GM19025 (cell line): ENCODE data around the gene TSPAN1.

ENCODE experiments used
- ATAC-seq: cut with Tn5 transposase; IDR thresholded peaks from one replicate; pipeline ENCODE4 v1.9.1; 2021; ENCODE audit warnings: mild to moderate bottlenecking, low read depth, moderate library complexity; ENCODE audit not compliant: unreplicated experiment

Gene TSPAN1

GRCh38 chr1:46174448-46175231, at the start of gene TSPAN1:
Gene TSPAN1 (plus strand): TSS chr1:46175087. CDS start chr1:46181108, 6,021 bp downstream.
- no peak for ATAC-seq

DNA sequence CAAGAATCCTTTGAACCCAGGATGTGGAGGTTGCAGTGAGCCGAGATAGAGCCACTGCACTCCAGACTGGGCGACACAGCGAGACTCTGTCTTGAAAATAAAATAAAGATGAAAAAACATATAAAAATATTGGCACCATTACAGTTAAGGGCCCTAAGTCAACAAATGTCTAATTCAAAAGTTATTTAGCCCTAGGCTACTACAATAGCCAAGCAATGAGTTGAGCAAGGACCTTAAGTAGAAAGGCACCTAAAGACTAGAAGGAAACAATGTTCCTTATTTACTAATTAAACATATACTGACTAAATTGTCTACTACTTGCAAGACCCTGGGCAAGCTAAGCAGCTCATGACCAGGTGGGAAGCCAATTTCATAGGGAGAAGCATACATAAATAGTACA, 46.5 kb upstream of the TSPAN1 start:
- ATAC-seq, result no peak

- no peak for ATAC-seq
These were observed 44.8 kb upstream of the TSPAN1 start for GRCh38 chr1:46130121-46130520.

GRCh38 chr1:46130606-46131005, 44.3 kb upstream of the TSPAN1 start:
- ATAC-seq, result no peak

DNA sequence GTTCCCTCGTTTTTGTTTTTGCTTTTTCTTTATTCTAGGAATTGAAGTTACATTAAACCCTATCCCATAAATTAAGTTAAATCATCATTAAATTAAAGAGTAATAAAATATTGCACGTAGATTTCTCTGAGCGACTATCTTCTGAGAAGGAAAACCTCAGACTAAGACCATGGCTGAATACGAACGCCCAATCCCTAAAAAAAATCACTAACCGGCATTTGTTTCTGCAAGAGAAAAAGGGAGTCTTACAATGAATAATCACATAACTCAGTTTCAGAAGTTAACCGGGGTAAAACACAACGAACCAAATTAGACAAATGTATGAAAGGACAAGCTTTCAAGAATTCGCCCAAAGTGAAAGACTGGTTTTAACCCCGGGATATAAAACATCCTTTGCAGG, 43.8 kb upstream of the TSPAN1 start:
- no peak for ATAC-seq

DNA sequence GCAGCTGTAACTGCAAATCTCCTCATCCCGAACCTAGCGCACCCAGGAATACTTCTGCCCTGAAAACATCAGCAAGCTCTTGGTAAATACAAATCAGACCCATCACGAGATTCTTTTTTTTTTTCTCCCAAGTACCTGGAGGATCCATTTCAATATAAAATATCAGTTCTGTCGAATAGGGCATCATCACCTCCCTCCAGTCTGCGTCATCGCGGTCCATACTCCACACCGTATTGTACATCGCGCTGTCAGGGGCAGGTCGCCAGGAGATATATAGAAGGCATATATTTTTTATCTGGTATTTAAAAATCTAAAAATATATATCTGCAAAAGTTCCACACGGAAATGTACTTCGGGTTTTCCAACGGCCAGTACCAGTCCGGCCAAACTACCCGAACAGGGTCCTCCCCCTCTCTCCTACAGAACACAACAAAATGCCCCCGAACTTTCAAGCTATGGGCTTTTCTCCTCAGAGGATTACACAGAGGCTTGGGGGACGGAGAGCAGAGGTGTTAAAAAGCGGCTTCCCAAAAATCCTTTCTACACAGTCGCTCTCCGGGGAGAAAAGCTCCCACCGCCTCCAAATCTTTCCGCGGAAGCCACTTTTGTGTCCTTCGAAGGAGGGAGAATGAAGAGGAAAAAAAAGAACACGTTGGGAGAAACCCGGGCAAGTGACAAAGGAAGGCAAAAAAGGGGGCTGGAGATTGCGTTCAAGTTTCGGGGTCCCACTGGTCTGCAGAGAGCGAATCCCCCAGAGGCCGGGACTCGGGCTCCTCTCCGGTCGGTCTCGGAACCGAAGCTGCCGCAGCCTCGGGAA, 43.0 kb upstream of the TSPAN1 start:
- no peak for ATAC-seq

GRCh38 chr1:46132529-46133180, 42.2 kb upstream of the TSPAN1 start, which contains the start of gene PIK3R3:
Gene PIK3R3 (minus strand): TSS chr1:46132629. CDS start chr1:46131952, 677 bp downstream.
- peak; percentile 82 for ATAC-seq

DNA sequence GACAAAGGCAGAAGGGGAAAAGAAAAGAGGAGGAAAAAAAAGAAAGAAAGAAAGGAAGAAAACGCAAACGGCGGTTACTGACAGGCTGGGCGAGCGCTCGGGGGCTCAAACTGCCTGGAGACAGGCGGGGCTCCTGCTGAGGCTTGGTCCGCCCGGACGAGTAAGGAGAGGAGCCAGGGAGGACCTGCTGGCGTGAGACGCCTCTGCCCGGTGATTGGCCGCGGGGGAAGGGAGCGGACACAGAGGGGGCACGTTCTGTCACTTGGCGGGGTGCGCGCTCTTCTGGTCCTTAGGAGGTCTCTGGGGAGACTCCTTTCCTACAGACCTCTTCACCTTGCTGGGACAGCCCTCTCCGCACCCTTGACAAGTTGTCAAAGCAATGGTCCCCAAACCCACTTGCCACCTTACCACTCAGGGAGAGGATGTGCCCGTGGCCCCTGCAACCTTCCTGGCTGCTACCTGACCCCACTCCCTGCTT, 41.7 kb upstream of the TSPAN1 start:
- peak; percentile 44 for ATAC-seq

DNA sequence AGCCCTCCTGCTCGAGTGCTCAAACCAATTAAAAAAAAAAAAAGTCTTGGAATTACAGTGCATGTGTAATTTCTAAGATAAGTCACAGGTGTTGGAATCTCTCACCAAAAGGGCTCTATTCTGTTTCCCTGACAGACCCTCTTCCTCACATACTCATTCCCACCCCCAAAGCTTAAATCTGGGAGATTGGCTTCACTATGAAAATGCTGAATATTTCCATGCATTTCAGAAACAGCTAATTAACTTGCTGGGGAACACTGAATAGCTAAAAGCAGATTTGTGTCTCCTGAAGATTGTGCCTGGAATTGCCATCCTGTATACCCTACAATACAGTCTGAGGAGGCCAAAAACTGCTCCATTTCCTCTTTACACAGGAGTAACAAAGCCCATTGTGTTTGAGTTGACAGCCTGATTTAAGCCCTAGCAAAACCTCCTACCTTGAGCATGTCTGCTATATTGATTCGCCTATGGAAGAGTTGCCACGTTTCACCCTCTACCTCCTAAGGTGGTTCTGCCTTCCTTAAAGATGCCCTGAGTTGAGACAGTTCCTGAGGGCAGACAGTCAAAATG, 41.0 kb upstream of the TSPAN1 start:
- no peak for ATAC-seq

DNA sequence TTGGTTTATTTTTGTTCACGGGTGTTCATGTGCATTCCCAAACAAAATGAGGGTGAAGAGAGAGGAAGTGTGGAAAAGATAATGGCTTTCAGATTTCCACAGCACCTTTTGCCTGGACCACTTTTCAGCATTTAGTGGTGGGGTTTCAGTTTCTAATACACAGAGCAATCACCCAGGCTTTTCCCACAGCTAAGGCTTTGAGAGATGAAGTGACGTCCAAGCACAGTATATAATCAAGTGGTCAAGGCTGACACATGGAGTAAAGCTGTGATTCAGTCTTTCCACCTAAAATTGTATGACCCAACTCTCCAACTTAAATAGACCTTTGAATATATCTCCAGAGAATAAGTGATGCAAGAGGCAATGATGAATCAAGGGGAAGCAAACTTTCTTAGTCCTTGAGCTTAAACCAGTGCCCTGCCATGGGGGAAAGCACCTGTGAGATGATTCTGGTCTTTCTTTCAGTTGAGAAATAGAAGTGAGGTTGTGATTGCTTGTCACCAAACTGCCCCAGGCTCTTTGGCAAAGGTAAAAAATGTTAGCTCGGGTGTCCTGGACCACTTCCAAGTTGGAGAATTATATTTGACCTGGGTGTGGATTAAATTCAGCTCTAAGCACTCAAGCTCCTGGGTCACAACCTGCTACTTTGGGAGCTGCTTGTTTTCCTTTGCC, 40.1 kb upstream of the TSPAN1 start:
- ATAC-seq, result no peak

- no peak for ATAC-seq
These were observed 38.2 kb upstream of the TSPAN1 start for GRCh38 chr1:46136711-46137110.

DNA sequence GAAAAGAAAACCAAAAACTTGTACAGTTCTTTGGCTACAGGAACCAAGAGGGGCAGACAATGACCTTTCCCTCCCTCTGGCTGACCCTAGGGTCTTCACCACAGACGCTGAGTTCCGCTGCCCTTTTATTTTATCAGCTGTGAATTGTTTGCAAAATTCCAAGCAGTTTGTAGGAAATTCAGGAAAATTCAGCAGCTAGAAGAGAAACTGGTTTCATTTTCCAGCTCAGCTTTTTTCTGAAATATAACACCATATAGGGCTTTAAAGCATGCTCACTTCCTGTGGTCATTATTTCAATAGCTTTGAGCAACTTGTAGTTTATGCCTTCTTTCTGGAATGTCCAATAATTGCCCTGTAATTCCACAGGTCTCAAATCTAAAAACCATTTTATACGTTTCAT, 37.0 kb upstream of the TSPAN1 start:
- ATAC-seq, result no peak

- ATAC-seq, result no peak
These were observed 26.6 kb upstream of the TSPAN1 start for GRCh38 chr1:46148318-46148717.

DNA sequence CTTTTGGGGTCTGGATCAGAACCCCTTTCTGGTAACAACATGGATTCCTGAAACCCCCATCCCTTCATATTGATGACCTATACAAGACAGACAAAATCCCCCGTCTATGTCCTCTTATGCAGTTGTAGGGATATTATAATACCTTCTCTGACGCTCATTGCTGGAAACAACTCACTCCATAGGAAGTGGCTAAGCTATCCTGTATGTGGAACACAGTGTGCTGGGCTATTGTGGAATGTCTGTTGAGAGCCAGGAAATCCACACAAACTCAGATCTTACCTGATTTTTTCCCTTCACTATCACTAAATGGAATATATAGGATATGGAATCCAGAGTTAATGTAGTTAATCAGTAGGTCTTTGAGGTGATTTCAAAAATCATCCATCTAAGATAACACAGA, 24.8 kb upstream of the TSPAN1 start:
- no peak for ATAC-seq

DNA sequence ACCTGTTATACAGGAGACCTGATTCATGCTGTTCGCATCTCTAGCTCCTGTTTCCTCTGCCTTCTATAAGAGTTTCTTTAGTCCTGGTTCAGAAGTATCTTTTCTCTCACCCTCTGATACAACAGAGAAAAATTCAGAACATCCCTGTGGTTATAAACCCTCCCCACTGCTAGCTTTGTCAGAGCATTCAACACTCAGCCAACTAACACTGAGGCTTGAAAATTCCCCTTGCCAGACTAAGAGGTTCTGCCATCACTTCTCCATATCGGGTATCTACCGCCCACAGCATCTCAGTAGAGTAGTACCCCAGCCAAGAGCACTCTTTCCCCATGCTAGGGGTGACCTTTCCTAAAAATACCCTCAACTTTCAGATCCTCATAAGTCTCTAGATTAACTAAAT, 22.9 kb upstream of the TSPAN1 start:
- ATAC-seq, result no peak

GRCh38 chr1:46153228-46153627, 21.7 kb upstream of the TSPAN1 start:
- no peak for ATAC-seq

GRCh38 chr1:46153732-46154131, 21.2 kb upstream of the TSPAN1 start:
- ATAC-seq, result no peak

DNA sequence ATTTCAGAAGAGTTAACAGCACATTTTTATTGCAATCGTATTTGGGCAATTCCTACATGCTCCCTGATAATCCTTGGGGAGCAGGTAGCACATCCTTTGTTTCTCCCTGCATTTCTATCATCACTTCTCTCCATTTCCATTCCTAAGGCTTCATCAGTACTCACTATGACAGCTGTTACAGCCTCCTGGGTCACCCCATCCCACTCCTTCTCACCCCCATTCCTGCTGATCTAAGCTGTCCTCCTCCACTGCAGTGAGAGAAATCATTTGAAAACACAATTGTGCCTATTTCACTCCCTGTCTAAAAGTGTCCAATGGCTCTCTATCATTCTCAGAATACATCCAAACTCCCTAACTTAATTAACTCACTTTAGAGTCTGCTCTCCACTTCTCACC, 17.0 kb upstream of the TSPAN1 start:
- ATAC-seq, result no peak

DNA sequence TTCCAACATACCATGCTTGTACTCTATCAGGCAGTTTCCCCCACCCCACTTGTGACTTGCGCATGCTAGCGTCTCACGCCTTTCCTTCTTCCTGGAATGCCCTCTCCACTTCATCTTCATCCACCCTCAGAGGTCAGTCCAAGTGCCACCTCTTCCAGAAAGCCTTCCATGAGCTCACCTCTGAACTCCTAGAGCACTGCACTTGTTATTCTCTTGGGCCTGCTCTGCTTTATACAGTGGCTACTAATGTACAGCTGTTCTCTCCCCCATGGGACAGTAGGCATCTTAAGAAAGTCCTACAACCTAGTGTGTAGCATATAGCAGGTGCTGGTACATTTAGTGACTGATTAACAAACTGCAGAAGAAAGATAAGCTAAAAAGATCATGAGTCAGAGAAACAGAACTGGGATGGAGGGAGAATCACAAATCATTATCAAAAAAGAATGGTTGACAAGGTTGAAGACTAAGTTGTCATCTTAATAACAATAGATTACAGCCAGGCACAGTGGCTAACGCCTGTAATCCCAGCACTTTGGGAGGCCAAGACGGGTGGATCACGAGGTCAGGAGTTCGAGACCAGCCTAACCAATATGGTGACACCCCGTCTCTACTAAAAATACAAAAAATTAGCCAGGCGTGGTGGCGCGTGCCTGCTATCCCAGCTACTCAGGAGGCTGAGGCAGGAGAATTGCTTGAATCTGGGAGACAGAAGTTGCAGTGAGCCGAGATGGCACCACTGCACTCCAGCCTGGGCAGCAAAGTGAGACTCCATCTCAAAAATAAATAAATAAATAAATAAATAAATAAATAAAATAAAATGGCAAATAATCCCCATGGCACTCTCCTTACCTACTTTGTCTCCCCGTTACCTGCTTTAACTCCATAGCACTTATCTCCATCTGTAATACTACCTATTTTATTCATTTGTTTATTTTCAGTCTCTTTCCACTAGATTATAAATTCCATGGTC, 16.3 kb upstream of the TSPAN1 start:
- ATAC-seq, result peak; percentile 84
